Activated T-helper 1 cell treated with anti-CD3 and anti-CD28 coated beads, Interleukin-2, amount 50 U/mL, for 16 hours (primary cell): ENCODE measurements around the gene TJP1.
"Not testable (repeated sequence)": the region's sequence is repeated elsewhere in the genome, so short reads cannot be mapped to it uniquely, and the experiment has no call there.

Source experiments
- DNase-seq, 2 donors: peaks; one replicate each; pipeline ENCODE4 v3.0.0-alpha.2; 2020; ENCODE audit warnings: low read depth in 1 of 2, low spot score in 1 of 2

Gene TJP1

DNA sequence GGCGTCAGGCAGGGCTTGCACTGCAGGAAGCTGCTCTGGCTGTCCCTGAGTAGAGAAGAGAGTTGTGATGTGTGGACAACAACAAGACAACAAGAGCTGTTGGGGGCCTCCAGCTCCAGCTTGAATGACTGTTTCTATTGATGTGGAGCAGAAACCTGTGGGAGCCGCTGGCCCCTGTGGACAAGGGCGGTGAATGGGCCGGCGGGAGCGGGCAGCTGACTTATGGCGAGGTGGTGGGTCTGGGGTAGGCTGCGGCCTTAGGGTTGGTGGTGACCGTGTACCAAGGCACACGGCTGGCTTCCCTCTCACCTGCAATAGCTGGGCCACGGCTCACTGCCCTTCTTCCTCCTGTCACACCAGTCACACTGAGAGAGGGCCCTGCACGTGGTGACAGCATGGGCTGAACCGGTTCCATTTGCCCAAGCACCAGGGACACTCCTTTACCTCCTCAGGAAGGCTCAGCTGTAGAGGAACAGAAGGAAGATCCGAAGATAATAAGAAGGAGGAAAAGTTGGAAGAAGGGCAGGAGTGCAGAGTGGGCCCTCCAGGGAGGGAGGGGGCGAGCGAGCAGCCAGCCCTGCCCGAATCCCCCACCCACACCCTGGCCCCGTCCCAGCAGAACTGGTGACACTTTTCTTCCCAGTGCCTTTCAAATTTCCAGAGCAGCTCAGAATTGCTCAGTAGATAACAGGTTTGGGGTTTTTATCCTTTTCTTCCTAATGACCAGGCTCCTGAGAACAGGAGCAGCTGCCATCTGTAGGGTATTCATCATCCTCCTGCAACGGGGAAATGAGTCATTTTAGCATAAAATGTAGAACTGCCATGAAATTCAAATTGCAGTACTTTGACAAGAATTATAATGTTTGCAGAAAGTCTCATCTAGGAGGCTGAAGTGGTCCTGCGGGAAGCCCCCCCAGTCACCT is 136.9 kb downstream of the TJP1 start:
- no peak for DNase-seq

DNA sequence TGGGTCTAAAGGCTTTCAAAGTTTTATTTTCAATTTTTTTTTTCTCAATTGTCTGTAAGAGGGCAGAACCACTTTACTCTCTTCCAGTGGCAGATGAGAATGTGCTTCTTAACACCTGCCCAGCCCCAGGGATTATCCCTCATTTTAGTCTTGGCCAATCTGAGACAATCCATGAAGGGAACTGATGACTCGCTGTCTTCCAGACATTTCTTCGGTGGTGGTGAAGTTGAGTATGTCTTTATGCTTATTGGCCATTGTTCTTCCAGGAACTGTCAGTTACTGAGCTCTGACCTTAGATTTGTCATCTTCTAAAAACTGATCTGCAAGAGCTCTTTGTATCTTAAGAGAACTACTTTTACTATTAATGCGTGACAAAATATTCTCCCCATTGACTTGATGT is 139.5 kb downstream of the TJP1 start:
- DNase-seq, result no peak

DNA sequence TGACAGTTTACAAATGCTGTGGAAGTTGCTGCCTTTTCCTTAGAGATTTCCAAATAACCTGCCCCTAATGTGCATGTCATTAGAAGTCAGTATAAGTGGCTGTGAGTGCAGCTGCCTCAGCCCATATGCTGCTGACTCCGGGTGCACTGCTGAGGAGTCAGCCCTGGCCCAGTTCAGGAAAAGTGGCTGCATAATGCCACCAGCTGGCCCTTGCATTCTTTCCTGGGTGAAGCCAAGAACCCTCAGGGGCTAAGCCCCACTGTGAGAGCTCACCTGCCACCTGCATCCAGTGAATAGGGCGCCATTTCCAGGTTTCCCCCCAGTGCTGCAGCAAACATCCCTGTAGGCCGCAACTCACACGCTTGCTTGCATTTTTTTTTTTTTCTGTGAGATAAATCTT is 139.9 kb downstream of the TJP1 start:
- no peak for DNase-seq

DNA sequence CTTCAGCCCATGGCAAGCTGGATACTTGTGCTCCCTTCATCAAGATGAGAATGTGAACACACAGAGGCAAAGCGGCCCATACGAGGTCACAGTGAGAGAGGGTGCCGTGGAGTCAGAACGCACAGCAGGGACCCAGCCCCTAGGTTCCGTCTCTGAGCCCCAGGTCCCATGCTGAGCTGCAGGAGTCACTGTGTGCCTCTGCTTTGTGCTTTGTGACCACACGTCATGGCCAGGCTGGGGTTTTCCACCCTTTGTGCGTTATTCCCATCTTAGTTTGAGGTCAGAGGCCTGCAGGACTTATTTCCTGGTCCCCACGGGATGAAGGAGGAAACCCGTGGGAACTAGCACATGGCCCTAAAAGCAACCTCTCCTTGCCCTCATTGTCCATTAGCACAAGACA is 140.3 kb downstream of the TJP1 start:
- DNase-seq, result no peak

DNA sequence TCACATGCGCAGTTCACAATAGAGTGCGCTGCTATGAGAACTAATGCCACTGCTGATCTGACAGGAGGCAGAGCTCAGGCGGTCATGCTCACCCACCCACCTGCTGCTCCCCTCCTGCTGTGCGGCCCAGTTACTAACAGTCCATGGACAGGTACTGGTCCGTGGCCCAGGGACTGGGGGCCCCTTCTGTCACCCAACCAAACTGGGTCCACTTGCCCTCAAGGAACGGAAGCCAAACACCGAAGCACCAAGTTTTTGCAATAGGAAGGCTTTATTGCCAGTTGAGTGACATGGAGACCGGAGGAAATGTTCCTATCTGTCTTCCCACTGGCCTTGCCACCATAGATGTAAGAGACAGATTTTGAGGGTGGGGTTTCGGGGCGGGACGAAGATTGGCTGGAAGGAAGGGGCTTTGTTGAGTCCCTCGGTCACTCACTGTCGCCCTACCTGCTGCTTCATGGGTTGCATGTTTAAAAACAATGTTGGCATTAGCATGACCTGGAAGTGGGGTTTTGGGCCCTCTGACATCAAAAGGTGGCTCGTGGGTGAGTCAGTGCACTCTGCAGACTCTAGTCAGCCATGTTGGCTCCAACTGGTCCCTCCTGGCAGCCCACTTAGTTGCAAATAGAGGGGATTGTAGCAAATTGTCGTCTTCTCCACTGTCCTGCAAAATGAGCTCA is 141.0 kb downstream of the TJP1 start:
- DNase-seq, result no peak

DNA sequence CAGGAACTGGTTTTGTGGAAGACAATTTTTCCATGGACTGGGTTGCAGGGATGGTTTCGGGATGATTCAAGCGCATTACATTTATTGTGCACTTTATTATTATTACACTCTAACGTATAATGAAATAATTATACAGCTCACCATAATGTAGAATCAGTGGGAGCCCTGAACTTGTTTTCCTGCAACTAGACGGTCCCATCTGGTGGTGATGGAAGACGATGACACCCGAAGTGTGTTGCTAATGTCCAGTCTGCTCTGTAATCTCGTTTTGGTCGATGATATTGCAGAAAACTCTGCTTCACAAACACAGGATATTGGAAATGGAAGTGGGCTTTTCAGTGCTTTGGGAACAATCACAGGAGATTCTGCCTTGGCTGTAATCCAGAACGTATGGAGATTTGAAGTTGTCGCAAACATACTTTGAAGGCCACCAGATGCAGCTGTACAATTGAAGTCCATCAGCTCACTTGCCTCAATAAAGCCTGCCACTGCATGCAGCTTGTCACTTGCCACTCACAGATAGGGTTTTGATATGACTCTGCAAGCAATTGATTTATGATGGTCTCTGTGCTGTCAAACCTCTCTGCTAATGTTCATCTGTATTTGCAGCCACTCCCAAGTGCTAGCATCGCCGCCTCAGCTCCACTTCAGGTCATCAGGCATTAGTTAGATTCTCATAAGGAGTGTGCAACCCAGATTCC is 141.7 kb downstream of the TJP1 start:
- DNase-seq, result no peak

DNA sequence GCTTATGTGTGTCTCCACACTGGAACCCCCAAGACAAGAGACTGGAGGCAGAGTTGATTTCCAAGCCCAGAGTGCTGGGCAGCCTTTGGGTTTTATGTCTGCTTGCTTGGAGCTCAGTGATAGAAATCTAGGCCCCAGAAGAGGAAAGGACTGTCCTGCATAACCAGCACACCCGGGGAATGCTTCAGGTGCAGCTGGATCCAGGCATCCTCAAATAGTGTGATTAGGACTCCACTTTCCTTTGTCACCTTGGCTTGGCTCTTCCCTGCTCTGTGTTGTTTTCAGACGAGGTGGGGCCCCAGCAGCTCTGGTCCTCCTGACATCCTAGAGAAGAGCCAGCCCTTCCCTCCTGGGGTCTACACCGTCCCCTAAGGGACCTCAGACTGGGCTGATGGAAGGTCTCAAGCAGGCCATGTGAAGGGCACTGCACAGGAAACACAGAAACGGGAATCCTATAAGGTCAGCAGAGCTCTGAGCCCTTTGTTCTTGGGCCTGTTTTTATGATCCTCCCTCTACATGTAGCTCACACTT is 143.7 kb downstream of the TJP1 start:
- no peak for DNase-seq

DNA sequence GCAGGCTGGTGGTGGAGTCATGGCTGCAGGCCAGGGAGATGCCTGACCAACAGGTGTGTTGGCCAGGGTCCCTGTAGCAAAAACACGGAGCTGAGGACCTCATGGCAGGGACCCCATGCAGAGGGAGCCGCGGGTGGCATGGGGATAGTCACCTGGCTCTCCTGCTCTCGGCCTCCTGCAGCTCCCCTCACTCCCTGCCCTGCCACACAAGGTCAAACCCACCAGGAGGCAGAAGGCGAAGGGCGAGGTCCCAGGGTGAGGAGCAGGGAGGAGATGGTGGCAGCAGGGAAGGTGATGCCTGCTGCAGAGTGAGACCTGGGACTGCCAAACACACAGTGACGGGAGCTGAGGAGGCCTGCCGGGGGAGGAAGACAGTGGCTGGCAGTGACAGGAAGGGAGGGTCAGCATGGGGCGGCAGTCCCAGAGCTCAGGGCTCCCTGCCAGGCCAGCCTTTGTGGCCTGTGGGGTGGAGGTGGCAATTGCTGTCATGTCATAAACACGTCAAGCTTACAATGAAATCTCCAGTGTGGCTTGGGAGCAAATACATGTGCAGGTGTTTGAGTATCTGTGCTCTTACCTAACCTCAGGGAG is 144.3 kb downstream of the TJP1 start:
- DNase-seq, result no peak

DNA sequence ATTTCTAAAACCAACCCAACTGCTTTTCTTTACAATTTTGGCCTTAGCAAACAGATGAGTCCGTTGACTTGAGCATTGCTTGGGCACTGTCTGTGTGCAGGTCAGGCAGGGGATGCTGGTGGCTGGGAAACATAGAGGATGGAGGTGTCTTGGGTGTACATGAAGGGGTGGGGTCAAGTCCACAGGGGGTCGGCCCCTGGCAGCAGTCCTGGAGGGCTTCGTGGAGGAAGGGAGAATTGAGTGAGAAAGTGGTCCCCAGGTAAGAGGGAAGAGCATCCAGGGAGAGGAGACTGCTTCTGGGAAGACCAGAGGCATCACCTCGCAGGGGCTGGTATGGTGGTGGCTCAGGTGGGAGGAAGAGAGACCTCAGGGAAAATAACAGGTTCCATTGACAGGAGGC is 144.8 kb downstream of the TJP1 start:
- no peak for DNase-seq

DNA sequence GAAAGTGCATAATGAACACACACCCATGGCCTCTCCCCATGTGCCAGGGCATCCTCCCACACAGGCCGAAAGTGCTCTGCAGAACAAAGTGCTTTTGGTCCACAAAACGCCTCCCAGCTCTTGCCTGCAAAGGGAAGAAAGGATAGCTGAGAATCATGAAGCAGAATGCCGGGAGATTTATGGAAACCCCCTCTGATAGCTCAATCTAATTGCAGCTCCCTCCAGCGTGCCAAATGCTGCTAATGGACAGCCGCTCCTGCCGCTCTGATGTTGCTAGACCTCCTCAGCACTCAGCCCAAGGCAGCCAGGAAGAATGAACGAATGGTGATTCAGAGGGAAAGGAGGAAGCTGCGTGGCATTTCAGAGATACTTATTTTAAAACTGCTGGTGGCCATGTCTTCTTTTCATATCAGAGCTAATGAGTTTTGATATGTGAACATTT is 145.3 kb downstream of the TJP1 start:
- no peak for DNase-seq

DNA sequence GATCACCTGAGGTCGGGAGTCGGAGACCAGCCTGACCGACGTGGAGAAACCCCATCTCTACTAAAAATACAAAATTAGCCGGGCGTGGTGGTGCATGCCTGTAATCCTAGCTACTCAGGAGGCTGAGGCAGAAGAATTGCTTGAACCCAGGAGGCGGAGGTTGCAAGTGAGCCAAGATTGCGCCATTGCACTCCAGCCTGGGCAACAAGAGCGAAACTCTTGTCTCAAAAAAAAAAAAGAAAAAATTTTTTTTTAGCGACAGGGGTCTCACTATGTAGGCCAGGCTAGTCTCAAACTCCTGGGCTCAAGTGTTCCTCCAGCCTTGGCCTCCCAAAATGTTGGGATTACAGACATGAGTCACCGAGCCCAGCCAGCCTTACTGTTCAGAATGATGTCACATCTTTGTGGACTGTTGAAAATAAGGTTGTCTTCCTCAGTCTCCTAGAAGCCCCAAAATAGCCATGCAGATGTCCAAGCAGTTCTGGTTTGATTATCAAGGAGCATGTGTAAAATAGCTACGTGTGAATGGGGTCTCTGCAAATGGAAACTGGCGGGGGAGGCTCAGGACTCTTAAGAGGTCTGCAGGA is 145.8 kb downstream of the TJP1 start:
- DNase-seq, result not testable (repeated sequence)

DNA sequence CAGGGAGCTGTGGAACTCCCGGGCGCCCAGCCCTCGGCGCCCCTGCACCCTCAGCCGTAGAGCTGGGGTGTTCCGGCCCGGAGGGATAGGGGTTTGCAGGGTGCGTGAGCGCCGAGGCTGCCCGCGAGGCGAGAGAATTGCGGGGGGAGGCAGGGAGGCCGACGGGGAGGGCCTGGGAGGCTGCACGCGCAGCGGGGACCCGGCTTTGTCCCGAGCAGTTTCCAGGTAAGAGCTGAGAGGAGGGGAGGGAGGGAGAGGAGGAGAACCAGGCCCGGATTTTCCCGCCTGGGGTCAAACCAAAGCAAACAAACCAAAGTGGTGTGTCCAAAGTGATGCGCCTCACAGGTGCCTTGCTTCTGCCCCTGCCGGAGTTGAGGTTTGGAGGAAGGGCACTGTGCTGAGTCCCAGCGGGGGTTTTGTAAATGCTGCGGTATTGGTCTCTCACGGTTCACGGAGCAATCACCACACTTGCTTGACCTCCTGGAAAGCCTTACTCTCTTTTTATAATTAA is 146.4 kb downstream of the TJP1 start:
- DNase-seq, result no peak

DNA sequence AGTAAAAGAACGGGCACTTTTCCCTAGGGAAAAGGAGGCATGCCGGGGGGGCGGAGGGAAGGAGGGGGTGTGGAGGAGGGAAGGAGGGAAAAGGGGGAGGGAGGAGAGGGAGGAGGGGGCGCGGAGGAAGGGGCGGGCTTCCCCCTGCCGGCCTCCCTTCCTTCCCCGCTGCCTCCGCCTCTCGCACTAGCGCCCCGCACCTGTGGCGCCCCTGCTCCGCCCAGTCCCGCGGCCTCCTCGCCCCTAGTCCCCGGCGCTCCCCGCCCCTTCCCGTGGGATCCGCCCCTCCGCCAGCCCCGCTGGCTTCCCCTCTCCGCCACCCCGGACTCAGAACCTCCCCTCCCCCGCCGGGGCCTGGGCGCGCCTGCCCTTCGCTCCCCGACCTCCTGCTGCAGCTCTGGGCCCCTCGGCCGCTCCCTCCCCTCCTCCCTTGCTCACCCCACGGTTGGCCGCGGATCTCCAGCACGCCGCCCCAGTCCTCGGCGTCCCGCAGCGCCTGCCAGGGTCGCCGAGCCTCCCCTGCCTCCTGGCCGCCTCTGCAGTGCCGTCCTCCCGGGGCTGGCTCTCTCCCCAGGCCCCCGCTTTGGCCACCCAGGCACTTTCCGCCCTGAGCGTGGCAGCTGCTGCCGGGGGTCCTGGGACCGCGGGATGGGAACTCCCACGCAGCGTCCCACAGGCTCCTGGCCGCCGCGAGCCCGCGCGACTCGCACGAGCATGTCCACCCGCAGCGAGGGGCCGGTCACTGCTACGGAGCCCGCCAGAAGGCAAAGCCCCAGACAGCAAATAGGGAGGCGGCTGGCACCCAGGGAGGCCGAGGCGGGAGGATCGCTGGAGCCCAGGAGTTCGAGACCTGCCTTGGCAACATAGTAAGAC is 147.4 kb downstream of the TJP1 start:
- DNase-seq, result no peak

DNA sequence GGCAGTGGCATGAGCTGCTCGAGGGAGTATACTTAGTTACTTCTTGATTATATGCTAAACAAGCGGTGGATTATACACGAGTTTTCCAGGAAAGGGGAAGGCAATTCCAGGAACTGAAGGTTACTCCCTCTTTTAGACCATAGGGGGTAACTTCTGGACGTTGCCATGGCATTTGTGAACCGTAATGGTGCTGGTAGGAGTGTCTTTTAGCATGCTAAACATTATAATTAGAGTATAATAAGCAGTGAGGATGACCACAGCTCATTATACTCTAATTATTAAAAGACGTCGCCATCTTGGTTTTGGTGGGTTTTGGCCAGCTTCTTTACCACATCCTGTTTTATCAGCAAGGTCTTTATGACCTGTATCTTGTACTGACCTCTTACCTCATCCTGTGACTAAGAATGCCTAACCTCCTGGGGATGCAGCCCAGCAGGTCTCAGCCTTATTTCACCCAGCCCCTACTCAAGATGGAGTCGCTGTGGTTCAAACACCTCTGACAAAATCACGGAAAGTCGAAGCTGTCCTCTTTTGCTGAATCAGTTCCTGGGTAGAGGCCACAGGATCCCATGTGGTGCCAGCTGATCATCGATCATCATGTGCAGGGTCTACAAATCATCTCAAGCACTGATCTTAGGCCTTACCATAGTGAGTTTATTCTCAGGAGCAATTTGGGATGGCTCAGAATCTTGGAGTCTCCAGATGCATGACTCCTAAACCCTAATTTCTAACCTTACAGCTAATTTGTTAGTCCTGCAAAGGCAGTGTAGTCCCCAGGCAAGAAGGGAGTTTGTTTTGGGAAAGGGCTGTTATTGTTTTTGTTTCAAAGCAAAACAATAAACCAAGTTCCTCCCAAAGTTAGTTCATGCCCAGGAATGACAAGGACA is 149.1 kb downstream of the TJP1 start:
- DNase-seq, result no peak

DNA sequence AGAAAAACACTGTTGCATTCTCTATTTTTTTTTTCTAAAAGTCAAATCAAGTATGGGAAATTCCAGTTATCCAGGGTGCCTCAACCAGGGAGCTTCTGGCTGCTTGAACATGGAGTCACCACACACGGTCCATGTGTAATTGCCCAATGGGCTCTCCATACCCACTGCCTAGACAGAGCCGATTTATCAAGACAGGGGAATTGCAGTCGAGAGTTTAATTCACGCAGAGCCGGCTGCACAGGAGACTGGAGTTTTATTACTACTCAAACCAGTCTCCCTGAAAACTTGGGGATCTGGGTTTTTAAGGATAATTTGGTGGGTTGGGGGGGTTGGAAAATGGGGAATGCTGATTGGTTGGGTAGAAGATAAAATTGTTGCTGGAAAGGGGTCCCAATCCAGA is 149.8 kb downstream of the TJP1 start:
- no peak for DNase-seq

DNA sequence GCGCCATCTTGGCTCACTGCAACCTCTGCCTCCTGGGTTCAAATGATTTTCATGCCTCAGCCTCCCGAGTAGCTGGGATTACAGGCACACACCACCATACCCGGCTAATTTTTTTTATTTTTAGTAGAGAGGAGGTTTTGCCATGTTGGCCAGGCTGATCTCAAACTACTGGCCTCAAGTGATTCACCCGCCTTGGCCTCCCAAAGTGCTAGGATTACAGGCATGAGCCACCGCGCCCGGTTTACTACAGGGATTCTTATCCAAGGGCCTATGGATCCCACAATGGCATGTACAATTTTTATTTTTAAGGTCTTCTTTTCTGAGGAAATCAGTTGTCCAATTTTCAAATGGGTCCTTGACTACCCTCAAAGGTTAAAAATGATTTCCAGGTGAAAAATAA is 150.2 kb downstream of the TJP1 start:
- not testable (repeated sequence) for DNase-seq

DNA sequence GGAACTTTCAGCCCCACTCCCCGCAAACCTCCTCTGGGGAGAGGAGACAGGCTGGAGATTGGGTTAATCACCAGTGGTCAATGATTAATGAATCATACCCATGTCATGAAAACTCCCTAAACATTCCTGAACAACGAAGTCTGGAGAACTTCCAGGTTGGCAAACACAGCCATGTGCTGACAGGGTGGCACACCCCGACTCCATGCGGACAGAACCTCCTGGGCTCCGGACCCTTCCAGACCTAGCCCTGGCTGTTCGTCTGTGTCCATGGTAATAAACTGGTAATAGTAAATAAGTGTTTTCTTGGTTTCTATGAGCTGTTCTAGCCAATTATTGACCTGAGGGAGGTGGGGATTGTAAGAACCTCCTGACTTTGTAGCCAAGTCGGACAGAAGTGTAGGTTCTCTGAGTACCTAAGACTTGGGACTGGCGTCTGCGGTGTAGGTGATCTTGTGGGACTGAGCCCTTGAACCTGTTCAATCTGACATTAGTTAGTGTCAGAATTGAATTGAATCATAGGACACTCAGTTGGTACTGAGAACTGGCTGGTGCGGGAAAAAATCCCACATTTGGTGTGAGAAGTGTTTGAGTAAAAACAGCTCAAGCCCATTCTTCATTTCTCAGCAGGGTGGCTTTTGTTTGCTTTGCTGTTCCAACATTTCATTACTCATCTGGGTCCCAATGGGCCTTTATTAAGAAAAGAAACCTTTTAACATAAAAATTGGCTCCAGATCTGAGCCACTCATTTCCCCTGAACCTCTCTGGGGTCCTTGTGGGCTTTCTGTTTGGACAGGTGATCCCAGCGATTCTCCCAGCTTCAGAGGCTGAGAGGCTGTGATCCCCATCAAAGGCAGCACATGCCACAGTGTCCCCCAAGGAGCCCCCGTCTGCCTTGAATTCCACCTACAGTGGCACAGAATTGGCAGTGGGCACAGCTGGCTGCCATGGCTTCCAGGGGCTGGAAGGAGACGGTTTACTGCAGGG is 151.0 kb downstream of the TJP1 start:
- DNase-seq, result no peak

DNA sequence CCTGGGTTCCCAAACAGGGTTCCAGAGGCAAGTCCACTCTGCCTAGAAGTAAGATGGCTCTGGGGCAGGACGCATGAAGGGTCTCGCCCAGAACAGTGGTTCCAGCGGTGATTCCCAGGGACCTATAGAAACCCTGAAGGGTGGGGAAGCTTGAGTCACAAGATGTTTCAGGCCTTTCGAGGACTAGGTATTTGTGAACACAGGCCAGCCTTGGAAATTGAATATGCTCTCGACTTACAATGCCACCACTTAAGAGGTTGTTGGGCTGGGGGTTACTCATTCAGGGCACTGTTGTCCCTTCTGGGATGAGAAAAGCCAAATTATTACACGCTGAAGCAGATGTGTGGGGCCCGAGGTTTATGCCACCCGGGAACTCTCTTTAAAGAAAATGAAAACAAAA is 152.0 kb downstream of the TJP1 start:
- DNase-seq, result no peak
